HG03520 (cell line): ENCODE results near the gene FUOM.

Experiments used
- ATAC-seq: cut with Tn5 transposase; IDR thresholded peaks from one replicate; pipeline ENCODE4 v1.9.1; 2021; ENCODE audit warnings: mild to moderate bottlenecking, moderate library complexity; ENCODE audit not compliant: unreplicated experiment

Gene FUOM

DNA sequence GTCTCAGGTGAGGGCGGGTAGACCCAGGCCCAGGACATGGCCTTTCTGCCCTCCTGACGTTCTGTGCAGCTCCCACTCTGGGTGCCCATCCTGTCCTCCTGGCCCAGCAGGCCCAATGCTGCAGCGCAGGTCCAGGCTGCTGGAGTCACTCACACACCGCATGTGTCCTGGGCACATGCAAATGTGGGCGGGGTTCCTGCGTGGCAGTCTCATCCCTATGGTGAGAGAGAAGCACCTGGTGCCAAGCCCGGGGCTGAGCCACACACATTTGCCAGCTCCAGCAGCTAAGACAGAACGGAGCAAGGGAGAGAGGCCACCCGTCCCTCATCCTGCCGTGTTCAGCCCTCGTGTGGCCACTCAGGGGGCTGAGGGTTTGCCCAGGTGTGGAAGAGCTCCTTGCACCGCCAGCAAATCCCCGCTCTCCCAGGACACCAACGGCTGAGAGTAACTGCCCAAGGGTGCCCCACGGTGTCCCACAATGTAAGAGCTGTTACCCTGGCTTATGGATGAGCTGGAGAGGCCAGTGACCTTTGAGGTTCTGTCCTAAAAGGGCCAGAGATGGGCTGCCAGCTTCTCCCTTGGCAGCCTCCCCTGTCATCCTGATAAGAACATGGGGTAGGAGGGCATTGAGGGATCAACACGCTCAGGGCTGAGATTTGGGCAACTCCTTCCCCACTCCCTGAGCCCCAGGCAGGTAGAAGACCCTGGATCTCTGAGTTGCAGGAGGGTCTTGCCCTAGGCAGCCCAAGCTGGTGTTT is 4.4 kb downstream of the FUOM start:
- ATAC-seq: no peak

GRCh38 chr10:133351408-133352318 is 6.2 kb downstream of the FUOM start:
- no peak for ATAC-seq

DNA sequence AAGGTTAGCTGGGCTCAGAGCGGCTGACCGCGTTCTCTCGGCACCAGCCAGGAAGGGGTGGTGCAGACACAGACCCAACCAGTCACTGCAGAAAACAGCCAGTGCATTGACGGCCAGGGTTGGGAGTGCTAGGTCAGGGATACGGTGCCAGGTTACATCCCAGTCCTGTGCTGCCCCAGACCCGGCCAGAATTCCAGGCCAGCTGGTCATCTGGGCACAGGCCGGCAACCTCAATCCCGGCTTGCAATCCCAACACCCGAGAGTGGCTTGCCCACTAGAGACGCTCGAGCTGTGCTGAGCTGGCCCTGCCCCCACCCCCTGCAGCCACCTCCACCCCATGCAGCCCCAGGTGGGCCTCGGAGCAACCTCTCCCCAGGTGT is 6.9 kb downstream of the FUOM start:
- ATAC-seq: no peak

DNA sequence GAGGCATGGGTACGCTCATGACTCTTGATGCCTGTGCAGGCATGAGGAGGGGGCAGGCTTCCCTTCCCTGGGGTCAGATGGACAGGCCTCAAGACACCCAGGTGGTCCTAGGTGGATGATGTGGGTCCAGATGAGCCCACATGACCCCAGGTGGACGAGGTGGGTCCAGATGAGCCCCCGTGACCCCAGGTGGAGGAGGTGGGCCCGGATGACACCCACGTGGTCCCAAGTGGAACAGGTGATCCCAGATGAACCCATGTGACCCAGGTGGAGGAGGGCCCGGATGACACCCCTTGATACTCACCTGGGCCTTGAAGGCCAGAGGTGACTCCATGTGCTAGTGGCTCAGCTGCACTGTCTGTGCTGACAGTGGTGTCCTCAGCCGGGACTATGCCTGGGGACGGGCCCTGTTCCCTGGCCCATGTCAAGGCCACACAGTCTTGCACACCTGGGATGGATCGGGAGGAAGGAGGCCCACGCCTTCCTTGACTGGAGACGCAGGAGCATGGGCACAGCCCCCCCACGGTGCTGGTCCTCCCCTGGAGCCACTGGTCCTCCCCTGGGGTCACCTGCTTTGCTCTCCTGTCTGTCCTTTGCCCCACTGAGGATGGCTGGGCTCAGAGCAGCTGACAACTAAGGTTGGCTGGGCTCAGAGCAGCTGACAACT is 7.4 kb downstream of the FUOM start:
- ATAC-seq: no peak

DNA sequence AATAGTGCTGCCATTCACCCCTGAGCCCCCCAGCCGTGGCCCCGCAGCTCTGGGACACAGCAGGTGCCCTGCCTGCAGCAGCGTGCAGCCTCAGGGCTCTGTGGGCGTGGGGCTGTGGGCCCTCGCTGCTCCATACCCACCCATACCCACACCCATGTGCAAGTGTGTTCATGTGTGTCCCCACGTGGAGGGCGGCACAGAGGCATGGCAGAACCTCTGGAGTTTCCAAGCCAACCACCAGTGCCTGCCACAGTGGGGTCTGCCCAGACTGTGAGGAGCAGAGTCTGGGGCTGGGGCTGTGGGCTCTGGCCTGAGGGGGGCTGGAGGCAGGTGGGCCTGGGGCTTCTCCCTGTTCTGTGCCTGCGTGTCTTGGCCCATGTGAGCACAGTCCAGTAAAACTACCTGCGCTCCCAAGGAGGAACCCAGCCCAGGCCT is 8.2 kb downstream of the FUOM start:
- no peak for ATAC-seq

DNA sequence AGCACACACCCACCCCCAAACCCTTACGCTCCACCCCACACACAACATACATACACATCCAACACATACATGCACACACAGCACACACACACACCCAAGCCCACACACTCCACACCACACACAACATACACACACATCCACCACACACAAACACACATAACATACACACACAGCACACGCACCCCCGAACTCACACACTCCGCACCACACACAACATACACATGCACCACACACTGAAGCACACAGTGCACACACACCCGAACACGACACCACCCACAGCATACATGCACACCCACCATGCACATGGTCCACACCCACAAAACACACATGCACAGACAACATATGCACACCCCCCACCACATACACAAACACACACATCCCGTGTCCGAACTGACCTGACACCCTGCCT is 8.7 kb downstream of the FUOM start:
- ATAC-seq: no peak

- ATAC-seq: no peak
Observed at GRCh38 chr10:133347710-133348517, 9.9 kb downstream of the FUOM start.

DNA sequence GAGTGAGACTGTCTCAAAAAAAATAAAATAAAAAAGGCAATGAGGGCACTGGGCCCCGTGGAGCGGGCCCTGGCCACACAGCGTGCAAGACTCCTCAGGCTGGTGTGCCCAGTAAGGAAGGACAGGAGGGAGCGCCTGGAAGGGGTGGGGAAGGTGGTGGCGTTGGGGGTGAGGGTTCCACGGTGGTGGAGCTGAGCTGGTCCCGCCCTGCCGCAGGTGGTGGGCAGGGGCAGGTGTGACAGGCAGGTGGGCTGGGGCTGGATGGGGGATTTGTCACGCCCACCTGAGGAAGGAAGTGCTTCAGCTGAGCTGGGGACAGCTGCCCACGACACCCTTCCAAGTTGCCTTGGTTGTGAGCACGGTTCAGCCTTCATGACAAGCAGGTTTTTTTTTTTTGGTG is 11.4 kb downstream of the FUOM start:
- no peak for ATAC-seq

- ATAC-seq: no peak
Observed at GRCh38 chr10:133344236-133344635, 13.6 kb downstream of the FUOM start.

DNA sequence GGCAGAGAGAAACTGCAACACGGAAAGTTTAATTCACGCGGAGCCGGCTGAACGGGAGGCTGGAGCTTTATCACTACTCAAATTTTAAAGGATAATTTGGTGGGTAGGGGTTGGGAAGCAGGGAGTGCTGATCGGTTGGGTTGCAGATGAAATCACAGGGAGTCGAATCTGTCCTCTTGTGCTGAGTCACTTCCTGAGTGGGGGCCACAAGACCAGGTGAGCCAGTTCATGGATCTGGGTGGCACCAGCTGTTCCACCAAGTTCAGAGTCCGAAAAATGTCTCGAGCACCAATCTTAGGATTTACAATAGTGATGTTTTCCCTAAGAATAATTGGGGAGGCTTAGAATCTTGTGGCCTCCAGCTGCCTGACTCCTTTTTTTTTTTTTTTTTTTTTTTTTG is 14.3 kb downstream of the FUOM start:
- ATAC-seq: no peak

DNA sequence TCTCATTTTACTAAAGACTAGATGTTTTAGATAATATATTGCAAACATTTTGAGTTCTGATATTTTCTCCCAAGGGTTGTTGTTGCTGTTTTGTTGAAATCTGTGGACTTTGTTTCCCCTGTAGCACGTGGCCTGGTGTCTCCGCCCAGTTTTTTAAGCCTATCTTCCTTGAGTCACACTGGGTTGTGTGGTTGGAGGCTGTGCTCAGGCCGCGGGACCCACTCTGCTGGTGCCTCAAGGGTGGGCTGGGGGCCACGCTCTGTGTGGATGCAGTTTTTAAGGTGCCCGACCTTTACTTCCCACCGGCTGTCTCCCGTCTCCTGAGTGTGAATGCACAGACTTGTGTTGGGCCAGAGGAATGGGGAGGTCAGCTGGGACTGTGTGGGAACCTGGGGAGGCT is 14.9 kb downstream of the FUOM start:
- ATAC-seq: no peak

- ATAC-seq: no peak
Observed at GRCh38 chr10:133341983-133342382, 15.8 kb downstream of the FUOM start.

- no peak for ATAC-seq
Observed at GRCh38 chr10:133339708-133340380, 18.0 kb downstream of the FUOM start.

DNA sequence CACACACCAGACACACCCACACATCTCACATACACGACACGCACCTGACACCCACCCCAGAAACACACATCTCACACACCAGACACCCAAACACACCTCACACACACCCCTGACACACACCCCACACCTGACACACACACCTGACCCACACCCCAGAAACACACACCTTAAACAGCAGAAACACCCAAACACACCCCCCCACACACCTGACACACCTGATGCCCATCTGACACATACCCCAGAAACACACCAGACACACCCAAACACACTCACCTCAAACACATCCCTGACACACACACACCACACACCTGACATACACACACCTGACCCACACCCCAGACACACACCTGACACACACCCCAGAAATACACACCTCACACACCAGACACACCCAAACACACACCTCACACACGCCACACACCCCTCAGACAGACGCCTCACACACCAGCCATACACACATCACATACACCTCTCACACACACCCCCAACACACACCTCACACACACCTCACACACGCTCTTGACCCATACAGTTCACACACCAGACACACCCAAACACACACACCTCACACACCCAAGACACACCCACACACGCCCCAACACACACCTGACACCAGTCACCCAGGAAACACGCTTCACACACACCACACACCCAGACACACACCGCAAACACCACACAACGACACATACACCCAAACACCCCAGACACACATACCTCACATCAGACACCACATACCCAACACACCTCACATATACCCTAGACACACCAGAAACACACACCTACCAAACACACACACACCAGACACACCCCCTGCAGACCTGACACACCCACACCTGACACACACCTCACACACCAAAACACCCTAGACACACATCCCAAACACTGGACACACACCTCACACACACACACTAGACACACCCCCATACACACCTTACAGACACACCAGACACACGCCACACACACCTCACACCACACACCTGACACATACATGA is 19.4 kb downstream of the FUOM start:
- ATAC-seq: no peak

DNA sequence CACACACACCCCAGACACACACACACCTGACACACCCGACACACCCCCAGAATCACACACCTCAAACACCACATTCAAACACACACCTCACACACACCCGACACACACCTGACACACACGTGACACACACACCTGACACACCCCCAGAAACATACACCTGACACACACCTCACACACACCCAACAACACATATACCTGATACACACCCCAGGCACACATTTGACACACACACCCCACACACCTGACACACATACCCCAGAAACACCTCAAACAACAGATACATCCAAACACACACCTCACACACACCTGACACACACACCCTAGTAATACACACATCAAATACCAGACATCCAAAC is 20.5 kb downstream of the FUOM start:
- ATAC-seq: no peak

- no peak for ATAC-seq
Observed at GRCh38 chr10:133336577-133337369, 21.0 kb downstream of the FUOM start, which contains the start of gene CALY. Gene CALY (minus strand): TSS chr10:133336896. CDS start chr10:133328989, 7,907 bp downstream.

GRCh38 chr10:133336118-133336576 is 21.7 kb downstream of the FUOM start:
- ATAC-seq: no peak
